Naive thymus-derived CD4-positive, alpha-beta T cell (primary cell): Measurements from ENCODE around the gene ALDH16A1. TPM values are rescaled to one million over a fixed set of nuclear protein-coding genes. Genes with fewer than 3 reads are reported as not detected.

Experiments
- ATAC-seq: fragments of 150-1000 bp; cut with Tn5 transposase; 2 replicates; pipeline ENCODE4 v1.10.0; 2021; ENCODE audit warnings: mild to moderate bottlenecking, moderate library complexity
- CTCF ChIA-PET: fragments of 350-600 bp; sonication (Branson Sonifier 250); formaldehyde crosslinking; loops from one replicate; lab custom pipeline; 2021; ENCODE audit warnings: antibody characterized with exemption; lab: Charles Lee
- POLR2A ChIA-PET: fragments of 350-600 bp; sonication (Branson Sonifier 250); formaldehyde crosslinking; loops from one replicate; lab custom pipeline; 2021; ENCODE audit warnings: antibody characterized with exemption, inconsistent platforms; lab: Charles Lee
- DNase-seq, 9 donors: peaks; one replicate each; pipeline versions ENCODE4 v3.0.0 to v3.0.0-alpha.2; 2020 to 2022; ENCODE audit warnings: mixed read lengths in 1 of 9
- H3K27ac ChIP-seq: one replicate; pipeline ENCODE4 v1.7.0; 2013; ENCODE audit warnings: mild to moderate bottlenecking, low read depth, low read length, moderate library complexity
- H3K27me3 ChIP-seq, 2 donors: one replicate each; pipeline ENCODE4 v1.7.0; 2013; ENCODE audit warnings: low read length in 2 of 2, mild to moderate bottlenecking in 2 of 2, moderate library complexity in 2 of 2; ENCODE audit not compliant: control insufficient read depth in 2 of 2, insufficient read depth in 2 of 2
- H3K36me3 ChIP-seq, 3 experiments: 1 replicate in 2 of 3; 2 replicates in 1 of 3; pipeline ENCODE4 v1.7.0; 2013; ENCODE audit warnings: low read length in 3 of 3, mild to moderate bottlenecking in 3 of 3, moderate library complexity in 1 of 3; ENCODE audit not compliant: insufficient read depth in 3 of 3, control insufficient read depth in 2 of 3
- H3K4me1 ChIP-seq, 2 donors: one replicate each; pipeline ENCODE4 v1.7.0; 2013; ENCODE audit warnings: low read length in 2 of 2, mild to moderate bottlenecking in 2 of 2, moderate library complexity in 1 of 2; ENCODE audit not compliant: control insufficient read depth in 2 of 2, insufficient read depth in 2 of 2
- H3K4me3 ChIP-seq: 2 replicates; pipeline ENCODE4 v1.7.0; 2013; ENCODE audit warnings: mild to moderate bottlenecking, low read length
- H3K9me3 ChIP-seq, 3 experiments: 1 replicate in 2 of 3; 2 replicates in 1 of 3; pipeline ENCODE4 v1.7.0; 2013; ENCODE audit warnings: low read length in 3 of 3; ENCODE audit not compliant: control insufficient read depth in 2 of 3
- H3K27ac Mint-ChIP-seq, 9 donors: one replicate each; pipeline ENCODE4 v1.8.0; 2020 to 2022; ENCODE audit warnings: mixed read lengths in 9 of 9, mild to moderate bottlenecking in 8 of 9, moderate library complexity in 5 of 9, inconsistent platforms in 2 of 9
- H3K27me3 Mint-ChIP-seq, 5 donors: one replicate each; pipeline ENCODE4 v1.8.0; 2021 to 2022; ENCODE audit warnings: mixed read lengths in 5 of 5, mild to moderate bottlenecking in 1 of 5
- H3K36me3 Mint-ChIP-seq, 5 donors: one replicate each; pipeline ENCODE4 v1.8.0; 2020 to 2022; ENCODE audit warnings: mixed read lengths in 5 of 5, mild to moderate bottlenecking in 3 of 5, inconsistent platforms in 1 of 5
- H3K4me1 Mint-ChIP-seq, 7 donors: one replicate each; pipeline ENCODE4 v1.8.0; 2020 to 2022; ENCODE audit warnings: mixed read lengths in 7 of 7, mild to moderate bottlenecking in 3 of 7, inconsistent platforms in 1 of 7
- H3K4me3 Mint-ChIP-seq, 10 donors: one replicate each; pipeline ENCODE4 v1.8.0; 2020 to 2022; ENCODE audit warnings: mild to moderate bottlenecking in 10 of 10, mixed read lengths in 10 of 10, moderate library complexity in 6 of 10, inconsistent platforms in 2 of 10
- H3K9me3 Mint-ChIP-seq, 11 donors: one replicate each; pipeline ENCODE4 v1.8.0; 2020 to 2022; ENCODE audit warnings: mixed read lengths in 11 of 11, mild to moderate bottlenecking in 4 of 11, inconsistent platforms in 1 of 11, moderate library complexity in 1 of 11
- intact Hi-C, 2 donors: fragments of 100-400 bp; cut with micrococcal nuclease; formaldehyde crosslinking; loops; one replicate each; pipeline ENCODE4 v1.15.1; 2023
- polyA plus RNA-seq, 2 donors: library from polyadenylated mRNA; unstranded; fragments of 300-500 nt; fragmentation: Illumina TruSeq; gene quantifications; one replicate each; pipeline ENCODE4 v1.2.3, GENCODE V29; 2021
- total RNA-seq, 6 experiments: library from RNA in 5 of 6; stranded (reverse) in 5 of 6; gene quantifications; 1 replicate in 5 of 6; 2 replicates in 1 of 6; pipeline ENCODE4 v1.2.3 and lab custom pipeline; 2021 to 2026

ALDH16A1 gene
- total and polyA plus RNA-seq, 7 experiments from 2014 or later, result 27.6 to 38.1 (median 33.3) TPM

GRCh38 chr19:49435670-49436069 is 17.4 kb upstream of the ALDH16A1 start:
- peak overlapping the region in 3 of 9 donors; percentile 39 to 59 (median 44) for H3K27ac Mint-ChIP-seq
- peaks cover 84 to 98% (median 87%) of the 10 kb centered on the region in 5 donors for H3K27me3 Mint-ChIP-seq
- H3K9me3 ChIP-seq, result no peaks in the 10 kb centered on the region
- no peaks in the 10 kb centered on the region for H3K36me3 ChIP-seq
- H3K27me3 ChIP-seq, result peaks cover 25 to 71% of the 10 kb centered on the region in 2 donors
- no peak overlapping the region for H3K4me3 ChIP-seq
- H3K4me1 Mint-ChIP-seq, result peaks cover 21 to 35% (median 28%) of the 10 kb centered on the region in 7 donors
- intact Hi-C loops, result no loop called here
- H3K27ac ChIP-seq, result no peak overlapping the region
- ATAC-seq, result no peak
- ChIA-PET CTCF (interaction anchor here (0.9 kb wide), 1 partner anchor 27 kb away, joined by 3 read pairs; no protein-coding TSS in a partner anchor), POLR2A (interaction anchor here (1.0 to 1.1 kb wide), 2 partner anchors 10 to 20 kb away, joined by 3 to 4 read pairs; no protein-coding TSS in a partner anchor)
- H3K36me3 Mint-ChIP-seq, result peaks cover 0 to 3% (median 0%) of the 10 kb centered on the region in 5 donors
- DNase-seq, result no peak
- H3K4me1 ChIP-seq, result peaks cover 3 to 26% of the 10 kb centered on the region in 2 donors
- H3K9me3 Mint-ChIP-seq, result peaks cover 0 to 2% (median 0%) of the 10 kb centered on the region in 11 donors
- H3K4me3 Mint-ChIP-seq, result no peak overlapping the region

GRCh38 chr19:49436381-49437017 is 16.5 kb upstream of the ALDH16A1 start:
- Histone ChIP-seq H3K36me3 (no peaks in the 10 kb centered on the region), H3K27ac (no peak overlapping the region), H3K9me3 (no peaks in the 10 kb centered on the region), H3K4me1 (peaks cover 3 to 26% of the 10 kb centered on the region in 2 donors), H3K27me3 (peaks cover 27 to 70% of the 10 kb centered on the region in 2 donors), H3K4me3 (no peak overlapping the region)
- intact Hi-C loops, result no loop called here
- Mint-ChIP-seq H3K9me3 (peaks cover 0 to 2% (median 0%) of the 10 kb centered on the region in 11 donors), H3K27me3 (peaks cover 85 to 95% (median 88%) of the 10 kb centered on the region in 5 donors), H3K4me3 (peak overlapping the region in 3 of 10 donors; percentile 6 to 38 (median 17)), H3K27ac (peak overlapping the region in 2 of 9 donors; percentile 19 to 62), H3K4me1 (peaks cover 23 to 39% (median 30%) of the 10 kb centered on the region in 7 donors), H3K36me3 (peaks cover 0 to 5% (median 0%) of the 10 kb centered on the region in 5 donors)
- CTCF ChIA-PET, result interaction anchor here (0.9 kb wide), 1 partner anchor 27 kb away, joined by 3 read pairs; no protein-coding TSS in a partner anchor
- POLR2A ChIA-PET, result interaction anchor here (0.7 to 1.1 kb wide), 3 partner anchors 9 to 25 kb away, joined by 3 to 4 read pairs (median 4); no protein-coding TSS in a partner anchor
- ATAC-seq, result peak; percentile 64
- peak in 4 of 9 donors; percentile 23 to 73 (median 42) for DNase-seq

- H3K27ac Mint-ChIP-seq, result no peak overlapping the region
- Histone ChIP-seq H3K4me3 (no peak overlapping the region), H3K27ac (no peak overlapping the region), H3K9me3 (no peaks in the 10 kb centered on the region), H3K4me1 (peaks cover 7 to 27% of the 10 kb centered on the region in 2 donors), H3K27me3 (peaks cover 33 to 68% of the 10 kb centered on the region in 2 donors), H3K36me3 (no peaks in the 10 kb centered on the region)
- ChIA-PET CTCF (no interaction called here), POLR2A (interaction anchor here (0.7 kb wide), 1 partner anchor 26 kb away, joined by 4 read pairs; no protein-coding TSS in a partner anchor)
- H3K36me3 Mint-ChIP-seq, result peaks cover 0 to 5% (median 0%) of the 10 kb centered on the region in 5 donors
- no peak overlapping the region for H3K4me3 Mint-ChIP-seq
- H3K27me3 Mint-ChIP-seq, result peaks cover 87 to 97% (median 91%) of the 10 kb centered on the region in 5 donors
- ATAC-seq (no peak), DNase-seq (no peak)
- peaks cover 26 to 43% (median 34%) of the 10 kb centered on the region in 7 donors for H3K4me1 Mint-ChIP-seq
- peaks cover 0 to 3% (median 0%) of the 10 kb centered on the region in 11 donors for H3K9me3 Mint-ChIP-seq
- intact Hi-C loops, result no loop called here
Measured at GRCh38 chr19:49437231-49437630, 15.8 kb upstream of the ALDH16A1 start.

- CTCF ChIA-PET, result no interaction called here
- intact Hi-C loops, result no loop called here
- peaks cover 0 to 3% (median 0%) of the 10 kb centered on the region in 11 donors for H3K9me3 Mint-ChIP-seq
- DNase-seq (no peak), ATAC-seq (no peak)
- H3K9me3 ChIP-seq, result no peaks in the 10 kb centered on the region
- H3K27me3 Mint-ChIP-seq, result peaks cover 82 to 97% (median 85%) of the 10 kb centered on the region in 5 donors
- no peak overlapping the region for H3K4me3 Mint-ChIP-seq
- no peak overlapping the region for H3K27ac ChIP-seq
- H3K4me1 ChIP-seq, result peaks cover 9 to 20% of the 10 kb centered on the region in 2 donors
- H3K36me3 ChIP-seq, result no peaks in the 10 kb centered on the region
- peaks cover 28 to 60% of the 10 kb centered on the region in 2 donors for H3K27me3 ChIP-seq
- no peak overlapping the region for H3K27ac Mint-ChIP-seq
- peaks cover 26 to 49% (median 34%) of the 10 kb centered on the region in 7 donors for H3K4me1 Mint-ChIP-seq
- H3K4me3 ChIP-seq, result no peak overlapping the region
- POLR2A ChIA-PET, result no interaction called here
- peaks cover 0 to 5% (median 0%) of the 10 kb centered on the region in 5 donors for H3K36me3 Mint-ChIP-seq
Measured at GRCh38 chr19:49438261-49438660, 14.8 kb upstream of the ALDH16A1 start.

GRCh38 chr19:49439836-49440235 is 13.2 kb upstream of the ALDH16A1 start:
- intact Hi-C loops, result loop anchor here (5.0 to 10.0 kb wide), 3 partner anchors 33 to 295 kb away; no protein-coding TSS in a partner anchor
- Histone ChIP-seq H3K27ac (no peak overlapping the region), H3K9me3 (no peaks in the 10 kb centered on the region), H3K36me3 (no peaks in the 10 kb centered on the region), H3K27me3 (peaks cover 28 to 51% of the 10 kb centered on the region in 2 donors), H3K4me1 (peaks cover 15 to 21% of the 10 kb centered on the region in 2 donors), H3K4me3 (no peak overlapping the region)
- H3K9me3 Mint-ChIP-seq, result peaks cover 0 to 2% (median 0%) of the 10 kb centered on the region in 11 donors
- peaks cover 73 to 85% (median 75%) of the 10 kb centered on the region in 5 donors for H3K27me3 Mint-ChIP-seq
- H3K4me1 Mint-ChIP-seq, result peaks cover 32 to 48% (median 38%) of the 10 kb centered on the region in 7 donors
- peaks cover 0 to 5% (median 0%) of the 10 kb centered on the region in 5 donors for H3K36me3 Mint-ChIP-seq
- no peak for DNase-seq
- peak overlapping the region in 1 of 10 donors; percentile 26 for H3K4me3 Mint-ChIP-seq
- H3K27ac Mint-ChIP-seq, result no peak overlapping the region
- ChIA-PET POLR2A (no interaction called here), CTCF (interaction anchor here (0.6 to 4.2 kb wide), 3 partner anchors 35 to 47 kb away, joined by 3 to 28 read pairs (median 3); no protein-coding TSS in a partner anchor)
- ATAC-seq, result no peak

GRCh38 chr19:49440439-49441209 is 12.4 kb upstream of the ALDH16A1 start:
- Histone ChIP-seq H3K27me3 (peaks cover 28 to 51% of the 10 kb centered on the region in 2 donors), H3K27ac (no peak overlapping the region), H3K36me3 (no peaks in the 10 kb centered on the region), H3K4me1 (peaks cover 15 to 21% of the 10 kb centered on the region in 2 donors), H3K9me3 (no peaks in the 10 kb centered on the region), H3K4me3 (no peak overlapping the region)
- ChIA-PET CTCF (interaction anchor here (0.9 to 4.2 kb wide), 2 partner anchors 35 to 48 kb away, joined by 3 to 28 read pairs; no protein-coding TSS in a partner anchor), POLR2A (no interaction called here)
- Mint-ChIP-seq H3K9me3 (peaks cover 0 to 2% (median 0%) of the 10 kb centered on the region in 11 donors), H3K36me3 (peaks cover 0 to 5% (median 0%) of the 10 kb centered on the region in 5 donors), H3K4me3 (peak overlapping the region; percentile 8 to 80 (median 64)), H3K27me3 (peaks cover 65 to 77% (median 67%) of the 10 kb centered on the region in 5 donors), H3K27ac (peak overlapping the region in 3 of 9 donors; percentile 6 to 44 (median 6)), H3K4me1 (peaks cover 34 to 52% (median 38%) of the 10 kb centered on the region in 7 donors)
- no peak for DNase-seq
- intact Hi-C loops, result loop anchor here (5.0 to 10.0 kb wide), 3 partner anchors 33 to 296 kb away; no protein-coding TSS in a partner anchor
- no peak for ATAC-seq
